ENCODE measurements around the gene ERMAP. TPM values are rescaled to one million over a fixed set of nuclear protein-coding genes. Genes with fewer than 3 reads are reported as not detected.
"Not testable (repeated sequence)": the region's sequence is repeated elsewhere in the genome, so short reads cannot be mapped to it uniquely, and the experiment has no call there.

ERMAP gene
- total RNA-seq, 4 donors from 2014 or later: 11.2 to 15.3 (median 13.6) TPM

GRCh38 chr1:42860339-42861013 lies 43.6 kb downstream of the ERMAP start:
- no peak for DNase-seq
- no peaks in the 10 kb centered on the region for H3K27me3 ChIP-seq
- no peaks in the 10 kb centered on the region for H3K4me1 ChIP-seq
- peaks cover 0 to 5% (median 0%) of the 10 kb centered on the region in 4 donors for H3K9me3 ChIP-seq
- no peaks in the 10 kb centered on the region for H3K36me3 ChIP-seq
- H3K4me3 ChIP-seq: no peak overlapping the region
- H3K27ac ChIP-seq: no peak overlapping the region
- TF ChIP-seq POLR2A (IDR thresholded peaks at IDR 0.05) (no peak), CTCF (IDR thresholded peaks at IDR 0.05) (no peak)

GRCh38 chr1:42861014-42861399 lies 44.1 kb downstream of the ERMAP start:
- no peaks in the 10 kb centered on the region for H3K36me3 ChIP-seq
- DNase-seq: no peak
- peaks cover 0 to 5% (median 0%) of the 10 kb centered on the region in 4 donors for H3K9me3 ChIP-seq
- H3K4me3 ChIP-seq: no peak overlapping the region
- H3K4me1 ChIP-seq: no peaks in the 10 kb centered on the region
- no peak overlapping the region for H3K27ac ChIP-seq
- TF ChIP-seq POLR2A (IDR thresholded peaks at IDR 0.05): no peak
- H3K27me3 ChIP-seq: no peaks in the 10 kb centered on the region

- Histone ChIP-seq H3K36me3 (no peaks in the 10 kb centered on the region), H3K9me3 (no peaks in the 10 kb centered on the region), H3K27me3 (no peaks in the 10 kb centered on the region), H3K4me3 (no peak overlapping the region), H3K27ac (no peak overlapping the region), H3K4me1 (no peaks in the 10 kb centered on the region)
- TF ChIP-seq CTCF (IDR thresholded peaks at IDR 0.05) (no peak), POLR2A (IDR thresholded peaks at IDR 0.05) (no peak)
- no peak for DNase-seq
Measured at GRCh38 chr1:42866549-42866948, 49.6 kb downstream of the ERMAP start.

- H3K4me1 ChIP-seq, H3K9me3 ChIP-seq, H3K27ac ChIP-seq, H3K4me3 ChIP-seq, H3K27me3 ChIP-seq, H3K36me3 ChIP-seq, DNase-seq: not testable (repeated sequence)
Measured at GRCh38 chr1:42868466-42868865, 51.5 kb downstream of the ERMAP start.

GRCh38 chr1:42869254-42869653 lies 52.3 kb downstream of the ERMAP start:
- not testable (repeated sequence) for H3K36me3 ChIP-seq, H3K27me3 ChIP-seq, H3K4me1 ChIP-seq, H3K4me3 ChIP-seq, H3K27ac ChIP-seq, H3K9me3 ChIP-seq, DNase-seq

- H3K9me3 ChIP-seq, H3K27me3 ChIP-seq, DNase-seq, H3K4me1 ChIP-seq, H3K27ac ChIP-seq, H3K36me3 ChIP-seq, H3K4me3 ChIP-seq: not testable (repeated sequence)
Measured at GRCh38 chr1:42869751-42870150, 52.8 kb downstream of the ERMAP start.

- H3K27me3 ChIP-seq, H3K9me3 ChIP-seq, H3K4me1 ChIP-seq, H3K36me3 ChIP-seq, DNase-seq, H3K4me3 ChIP-seq, H3K27ac ChIP-seq: not testable (repeated sequence)
Measured at GRCh38 chr1:42873108-42873507, 56.2 kb downstream of the ERMAP start.

- no peak overlapping the region for H3K27ac ChIP-seq
- H3K4me3 ChIP-seq: no peak overlapping the region
- H3K27me3 ChIP-seq: no peaks in the 10 kb centered on the region
- no peaks in the 10 kb centered on the region for H3K4me1 ChIP-seq
- no peak for TF ChIP-seq POLR2A (IDR thresholded peaks at IDR 0.05)
- TF ChIP-seq CTCF (IDR thresholded peaks at IDR 0.05): no peak
- DNase-seq: no peak
- no peaks in the 10 kb centered on the region for H3K9me3 ChIP-seq
- H3K36me3 ChIP-seq: no peaks in the 10 kb centered on the region
Measured at GRCh38 chr1:42873670-42874069, 56.7 kb downstream of the ERMAP start.

Data from Peyer's patch (tissue), 4 donors.